RPMI7951 (cell line): ENCODE results near the gene COL18A1. TPM values are rescaled to one million over a fixed set of nuclear protein-coding genes. Genes with fewer than 3 reads are reported as not detected.
"Not testable (repeated sequence)": the region's sequence is repeated elsewhere in the genome, so short reads cannot be mapped to it uniquely, and the experiment has no call there.

Experiments used
- DNase-seq: peaks from one replicate; pipeline ENCODE4 v3.0.0-alpha.2; 2012; ENCODE audit warnings: low read depth
- total RNA-seq: library from RNA; depleted of rRNA; stranded (reverse); fragments of >200 nt; shearing (Covaris generic); gene quantifications from 2 replicates; pipeline ENCODE4 v1.2.3, GENCODE V29; 2014

The COL18A1 gene
- total RNA-seq, 1 experiment from 2014 or later: 72.3 TPM

DNA sequence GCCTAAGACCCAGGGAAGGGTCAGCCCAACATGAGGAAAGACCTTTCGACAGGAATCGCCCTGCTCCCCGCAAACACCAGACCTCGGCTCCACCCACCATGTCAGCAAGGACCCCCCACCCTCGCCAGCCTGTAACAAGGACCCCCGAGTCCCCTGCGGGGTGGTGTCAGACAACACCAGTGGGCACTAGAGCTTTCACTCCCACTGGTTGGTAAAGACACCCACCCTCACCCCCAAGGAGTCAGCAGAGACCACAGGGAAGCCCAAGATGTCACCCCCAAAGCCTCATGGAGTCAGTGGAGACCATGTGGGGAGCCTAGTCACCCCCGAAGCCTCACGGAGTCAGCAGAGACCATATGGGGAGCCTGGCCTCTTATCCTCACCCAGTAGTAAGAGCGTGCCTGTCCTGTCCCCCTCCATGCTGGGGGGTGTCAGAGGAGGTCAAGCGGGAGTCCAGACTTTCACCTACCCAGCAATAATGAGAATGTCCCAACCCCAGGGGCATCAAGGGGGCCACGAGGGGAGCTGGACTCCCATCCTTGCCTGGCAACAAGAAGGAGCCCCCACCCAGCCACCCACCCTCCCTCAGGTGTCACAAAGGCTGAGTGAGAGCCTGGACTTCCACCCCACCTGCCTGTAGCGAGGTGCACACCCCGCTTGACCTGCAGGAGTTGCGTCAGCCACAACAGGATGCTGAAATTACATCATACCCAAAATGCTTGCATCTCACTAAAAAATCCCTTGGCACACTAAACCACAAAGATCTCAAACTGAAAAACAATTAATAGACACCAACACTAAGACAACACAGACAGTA is 112.5 kb downstream of the COL18A1 start:
- no peak for DNase-seq

DNA sequence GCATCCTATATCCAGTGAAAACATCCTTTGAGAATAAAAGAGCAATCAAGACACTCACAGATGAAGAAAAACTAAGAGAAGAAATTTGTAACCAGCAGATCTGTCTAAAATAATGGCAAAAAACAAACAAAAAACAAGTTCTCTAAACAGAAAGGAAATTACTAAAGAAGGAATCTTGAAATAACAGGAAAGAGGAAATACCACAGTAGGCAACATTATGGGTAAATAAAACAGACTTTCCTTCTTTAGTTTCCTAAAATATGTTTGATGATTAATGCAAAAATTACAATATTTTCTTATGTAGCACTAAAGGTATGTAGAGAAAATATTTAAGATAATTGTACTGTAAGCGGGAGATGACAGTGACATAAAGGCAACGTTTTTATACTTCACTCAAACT is 113.8 kb downstream of the COL18A1 start:
- no peak for DNase-seq

DNA sequence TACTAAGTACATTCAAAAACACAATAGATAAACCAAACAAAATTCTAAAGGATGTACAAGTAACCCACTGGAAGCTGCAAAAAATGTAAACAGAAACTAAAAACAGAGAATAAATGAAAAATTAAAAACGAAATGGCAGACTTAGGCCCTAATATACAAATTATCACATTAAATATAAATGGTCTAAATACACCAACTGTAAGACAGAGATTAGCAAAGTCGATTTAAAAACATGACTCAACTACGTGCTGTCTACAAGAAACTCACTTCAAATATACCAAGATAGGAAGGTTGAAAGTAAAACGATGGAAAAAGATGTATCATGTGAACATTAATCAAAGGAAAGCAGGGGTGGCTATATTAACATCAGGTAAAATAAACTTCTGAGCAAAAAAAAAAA is 114.2 kb downstream of the COL18A1 start:
- no peak for DNase-seq

DNA sequence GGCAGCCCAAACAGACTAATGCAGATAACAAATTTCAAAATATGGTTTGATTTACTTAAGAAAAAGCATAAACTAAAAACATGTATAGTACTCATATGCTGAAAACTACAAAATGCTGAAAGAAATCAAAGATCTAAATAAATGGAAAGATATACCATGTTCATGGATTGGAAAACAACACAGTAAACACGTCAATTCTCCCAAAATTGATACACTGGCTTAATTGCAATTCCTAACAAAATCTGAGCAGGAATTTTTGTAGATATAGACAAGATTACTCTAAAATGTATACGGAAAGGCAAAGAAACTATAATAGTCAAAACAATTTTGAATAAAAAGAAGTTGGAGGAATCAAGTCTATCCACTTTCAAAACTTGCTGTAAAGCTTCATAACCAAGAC is 116.3 kb downstream of the COL18A1 start:
- DNase-seq: no peak

DNA sequence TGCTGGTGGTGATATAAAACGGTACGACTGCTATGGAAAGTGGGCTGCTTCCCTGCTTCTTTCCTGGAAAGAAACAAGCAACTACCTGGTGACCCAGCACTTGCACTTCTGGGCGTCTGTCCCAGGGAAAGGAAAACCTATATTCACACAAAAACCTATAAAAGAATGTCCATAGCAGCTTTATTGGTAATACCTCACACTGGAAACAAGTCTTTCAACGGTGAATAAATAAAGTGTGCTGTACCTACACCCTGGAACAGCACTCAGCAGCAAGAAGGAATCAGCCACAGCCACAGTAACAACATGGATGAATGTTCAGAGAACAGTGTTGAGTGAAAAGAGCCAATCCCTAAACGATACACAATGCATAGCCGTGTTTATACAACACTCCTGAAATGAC is 117.4 kb downstream of the COL18A1 start:
- DNase-seq: no peak

DNA sequence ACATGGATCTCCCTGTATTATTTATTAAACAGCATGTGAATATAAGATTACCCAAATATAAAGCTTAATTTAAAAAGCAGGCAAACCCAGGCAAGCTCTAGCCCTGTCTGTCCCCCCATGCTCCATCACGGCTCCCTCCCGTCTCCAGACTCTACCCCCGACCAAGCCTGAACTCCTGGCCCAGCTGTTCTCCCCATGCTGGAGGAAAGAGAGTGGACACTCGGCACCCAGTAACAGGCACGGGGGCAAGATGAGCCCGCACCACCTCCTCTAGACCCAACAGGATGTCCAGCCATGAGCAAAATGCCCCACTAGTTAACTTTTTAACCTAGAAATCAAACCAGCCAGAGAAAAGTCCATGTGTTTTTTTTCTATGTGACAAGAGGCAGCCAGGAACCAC is 118.0 kb downstream of the COL18A1 start:
- no peak for DNase-seq

DNA sequence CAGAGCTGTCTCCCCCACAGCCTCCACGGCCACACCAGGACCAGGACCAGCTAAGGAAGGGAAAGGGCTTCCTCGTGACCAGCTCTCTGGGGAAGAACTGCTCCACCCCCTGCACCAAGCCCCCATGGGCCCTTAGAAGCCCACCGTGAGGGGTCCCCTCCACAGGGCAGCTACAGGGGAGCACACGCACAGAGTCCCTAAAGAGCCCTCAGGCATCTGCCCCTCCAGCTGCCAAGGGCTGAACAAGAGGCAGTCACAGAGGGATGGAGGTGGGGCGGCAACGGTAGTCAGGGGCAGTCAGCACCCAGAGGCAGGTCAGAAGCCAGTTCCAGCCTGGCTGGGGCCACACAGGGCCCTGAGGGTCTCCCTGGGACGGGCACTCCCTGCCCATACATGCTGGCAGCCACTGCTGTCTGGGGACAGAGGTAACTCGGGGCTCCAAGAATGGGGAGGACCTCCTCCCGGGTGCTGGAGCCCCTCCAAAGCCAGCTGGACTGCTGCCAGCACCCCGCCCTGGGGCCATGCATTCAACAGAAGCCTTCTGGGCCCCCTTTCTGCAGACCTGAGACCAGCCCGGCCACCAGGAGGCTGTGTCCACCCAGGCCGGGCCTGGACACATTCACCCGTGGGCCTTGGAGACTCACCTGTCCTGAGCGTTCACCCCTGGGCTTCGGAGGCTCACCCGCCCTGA is 118.6 kb downstream of the COL18A1 start:
- DNase-seq: no peak

DNA sequence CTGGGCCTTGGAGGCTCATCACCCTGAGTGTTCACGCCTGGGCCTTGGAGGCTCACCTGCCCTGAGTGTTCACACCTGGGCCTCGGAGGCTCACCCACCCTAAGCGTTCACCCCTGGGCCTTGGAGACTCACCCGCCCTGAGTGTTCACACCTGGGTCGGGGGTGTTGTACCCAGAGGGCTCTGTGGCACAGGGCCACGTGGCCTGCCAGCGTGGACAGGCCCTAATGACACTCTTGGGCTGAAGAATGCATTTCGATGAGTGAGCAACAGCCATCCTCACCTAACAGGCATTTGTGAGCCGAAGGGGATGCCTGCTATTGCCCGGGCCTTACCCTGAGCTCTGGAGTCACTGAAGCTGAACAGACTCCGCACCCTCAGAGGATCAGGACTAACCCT is 119.8 kb downstream of the COL18A1 start:
- DNase-seq: no peak

DNA sequence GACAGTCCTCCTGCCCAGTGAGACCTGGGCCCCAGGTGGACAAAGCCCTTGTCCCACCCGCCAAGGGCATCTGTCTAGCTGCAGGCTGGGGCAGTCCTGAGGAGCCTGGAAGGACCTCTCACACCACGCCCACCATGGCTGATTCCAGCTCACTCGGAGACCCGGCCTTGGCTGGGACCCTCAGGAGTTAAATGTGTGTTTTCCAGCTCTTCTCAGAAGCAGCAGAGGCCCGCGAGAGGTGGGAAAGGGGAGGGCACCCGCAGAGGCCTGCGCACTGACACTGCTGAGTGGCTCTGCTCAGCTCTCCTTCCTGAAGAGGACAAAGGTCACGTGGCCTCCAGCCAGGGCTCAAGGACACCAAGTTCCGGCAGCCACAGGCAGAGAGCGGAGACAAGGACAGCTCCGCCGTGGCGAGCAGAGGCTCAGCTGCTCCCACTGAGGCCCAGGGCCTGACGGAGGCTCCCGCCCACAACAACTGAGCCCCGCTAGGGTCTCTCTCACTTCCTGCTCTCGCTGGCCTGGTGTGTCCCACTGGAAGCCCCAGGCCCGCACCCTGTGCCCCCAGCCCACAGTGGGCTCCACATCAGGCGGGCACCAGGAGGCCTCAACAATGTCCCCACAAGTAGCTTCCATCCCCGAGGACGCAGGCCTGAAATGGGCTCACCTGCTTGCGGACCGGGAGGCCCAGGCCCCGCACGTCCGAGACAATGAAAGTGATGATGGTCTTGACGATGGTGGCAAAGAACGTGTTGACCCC is 120.4 kb downstream of the COL18A1 start:
- DNase-seq: no peak

DNA sequence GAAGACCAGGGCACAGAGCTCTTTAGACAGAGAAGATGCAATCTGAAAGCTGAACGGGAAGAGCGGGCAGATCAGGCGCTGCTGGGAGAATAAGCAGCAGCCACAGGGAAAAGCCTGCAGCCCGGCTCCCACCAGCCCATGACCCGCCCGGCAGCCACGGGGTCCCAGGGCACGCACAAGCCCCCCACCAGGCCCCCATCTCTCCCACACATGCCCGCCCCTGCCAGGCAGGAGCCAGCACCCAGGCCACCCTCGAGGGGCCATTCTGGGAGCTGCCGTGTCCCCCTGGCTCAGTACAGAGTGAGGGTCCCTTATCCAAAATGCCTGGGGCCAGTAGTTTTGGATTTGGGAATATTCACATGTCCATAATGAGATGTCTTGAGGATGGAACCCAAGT is 120.9 kb downstream of the COL18A1 start:
- DNase-seq: no peak

DNA sequence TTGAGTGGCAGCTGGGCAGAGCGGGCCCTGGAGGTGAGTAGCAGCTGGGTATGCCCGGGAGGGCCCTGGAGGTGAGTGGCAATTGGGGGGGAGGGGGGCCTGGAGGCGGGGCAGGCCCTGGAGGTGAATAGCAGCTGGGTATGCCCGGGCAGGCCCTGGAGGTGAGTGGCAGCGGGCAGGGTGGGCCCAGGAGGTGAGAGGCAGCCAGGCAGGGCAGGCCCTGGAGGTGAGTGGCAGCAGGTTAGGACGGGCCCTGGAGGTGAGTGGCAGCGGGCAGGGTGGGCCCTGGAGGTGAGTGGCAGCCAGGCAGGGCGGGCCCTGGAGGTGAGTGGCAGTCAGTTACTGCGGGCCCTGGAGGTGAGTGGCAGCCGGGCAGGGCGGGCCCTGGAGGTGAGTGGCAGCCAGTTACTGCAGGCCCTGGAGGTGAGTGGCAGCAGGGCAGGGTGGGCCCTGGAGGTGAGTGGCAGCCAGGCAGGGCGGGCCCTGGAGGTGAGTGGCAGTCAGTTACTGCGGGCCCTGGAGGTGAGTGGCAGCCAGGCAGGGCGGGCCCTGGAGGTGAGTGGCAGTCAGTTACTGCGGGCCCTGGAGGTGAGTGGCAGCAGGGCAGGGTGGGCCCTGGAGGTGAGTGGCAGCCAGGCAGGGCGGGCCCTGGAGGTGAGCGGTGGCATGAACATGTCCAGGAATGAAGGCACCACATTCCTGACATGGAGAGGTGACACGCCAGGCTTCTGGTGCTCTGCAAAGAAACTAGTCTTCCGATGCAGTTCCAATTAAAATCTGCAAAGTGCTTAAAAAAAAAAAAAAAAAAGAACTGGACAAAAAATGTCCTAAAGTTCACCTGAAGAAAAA is 122.4 kb downstream of the COL18A1 start:
- DNase-seq: not testable (repeated sequence)

DNA sequence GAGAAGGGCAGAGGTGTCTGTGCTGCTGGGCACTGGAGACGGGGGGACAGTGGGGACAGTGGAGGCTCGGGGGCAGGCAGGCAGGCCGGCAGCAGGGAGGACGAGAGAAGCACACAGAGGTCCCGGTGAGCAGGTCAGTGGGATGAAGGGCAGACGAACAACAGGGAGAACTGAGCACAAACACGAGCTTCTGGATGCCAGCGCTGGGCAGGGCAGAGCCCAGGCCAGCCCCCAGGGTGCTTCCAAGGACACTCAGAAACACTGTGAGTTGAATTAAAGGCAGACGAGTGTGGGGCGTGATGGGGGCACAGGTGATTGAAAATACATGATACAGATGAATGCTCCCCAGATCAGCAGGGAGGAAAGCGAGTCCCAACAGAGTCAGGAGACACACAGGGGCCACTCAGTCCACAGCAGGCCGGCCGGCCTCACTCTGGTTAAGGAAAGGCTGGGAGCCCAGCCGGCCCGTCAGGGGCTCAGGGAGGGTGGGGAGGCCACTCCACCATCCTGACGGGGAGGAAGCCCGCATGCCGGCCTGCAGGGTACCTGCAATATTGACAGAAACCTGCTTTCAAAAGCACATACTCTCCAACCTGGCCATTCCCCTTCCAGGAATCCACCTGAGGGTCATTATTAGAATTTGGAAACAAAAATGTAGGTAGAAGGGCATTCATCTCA is 123.2 kb downstream of the COL18A1 start:
- no peak for DNase-seq

DNA sequence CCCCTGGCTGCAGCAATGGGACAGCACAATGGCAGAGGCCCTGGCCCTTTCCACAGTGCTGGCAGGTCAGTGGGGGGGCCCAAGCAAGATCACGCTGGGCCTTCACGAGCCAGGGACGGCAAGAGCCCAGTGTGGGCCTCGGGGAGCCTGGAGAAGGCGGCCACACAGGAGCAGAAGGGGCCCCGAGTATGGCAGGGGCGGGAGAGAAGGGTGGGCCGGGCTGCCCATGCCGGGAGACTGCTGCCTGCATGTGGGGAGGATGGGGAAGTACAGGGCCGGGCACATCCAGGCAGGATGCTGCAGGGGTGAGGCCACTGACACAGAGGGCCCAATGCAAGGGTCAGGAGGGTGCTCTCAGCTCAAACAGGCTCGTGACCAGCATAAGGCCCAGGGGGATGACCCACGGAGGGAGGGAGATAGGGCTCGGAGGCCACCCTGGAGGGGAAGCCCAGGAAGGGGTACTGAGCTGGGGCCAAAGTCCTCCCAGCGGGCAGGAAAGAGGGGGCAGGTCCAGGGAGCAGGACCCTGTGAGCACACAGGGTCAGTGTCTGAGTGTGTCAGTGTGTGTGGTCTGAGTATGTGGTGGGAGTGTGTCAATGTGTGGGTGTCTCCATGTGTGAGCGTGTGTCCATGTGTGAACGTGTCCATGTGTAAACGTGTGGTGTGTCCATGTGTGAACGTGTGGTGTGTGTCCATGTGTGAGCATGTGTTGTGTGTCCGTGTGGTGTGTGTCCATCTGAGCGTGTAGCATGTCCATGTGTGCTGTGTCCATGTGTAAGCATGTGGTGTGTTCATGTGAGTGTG is 124.2 kb downstream of the COL18A1 start:
- no peak for DNase-seq

DNA sequence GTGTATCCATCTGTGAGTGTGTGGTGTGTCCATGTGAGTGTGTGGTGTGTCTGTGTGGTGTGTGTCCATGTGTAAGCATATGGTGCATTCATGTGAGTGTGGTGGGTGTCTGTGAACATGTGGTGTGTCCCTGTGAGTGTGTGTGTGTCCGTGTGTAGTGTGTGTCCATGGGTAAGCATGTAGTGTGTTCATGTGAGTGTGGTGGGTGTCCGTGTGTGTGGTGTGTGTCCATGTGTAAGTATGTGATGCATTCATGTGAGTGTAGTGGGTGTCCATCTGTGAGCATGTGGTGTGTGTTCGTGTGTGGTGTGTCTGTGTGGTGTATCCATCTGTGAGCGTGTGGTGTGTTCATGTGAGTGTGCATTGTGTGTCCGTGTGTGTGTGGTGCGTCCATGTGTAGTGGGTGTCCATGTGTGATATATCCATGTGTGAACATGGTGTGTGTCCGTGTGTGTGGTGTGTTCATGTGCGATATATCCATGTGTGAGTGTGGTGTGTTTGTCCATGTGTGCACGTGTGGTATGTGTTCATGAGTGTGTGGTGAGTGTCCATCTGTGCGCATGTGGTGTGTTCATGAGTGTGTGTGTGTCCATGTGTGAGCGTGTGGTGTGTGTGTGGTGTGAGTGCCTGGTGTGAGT is 124.9 kb downstream of the COL18A1 start:
- DNase-seq: no peak

DNA sequence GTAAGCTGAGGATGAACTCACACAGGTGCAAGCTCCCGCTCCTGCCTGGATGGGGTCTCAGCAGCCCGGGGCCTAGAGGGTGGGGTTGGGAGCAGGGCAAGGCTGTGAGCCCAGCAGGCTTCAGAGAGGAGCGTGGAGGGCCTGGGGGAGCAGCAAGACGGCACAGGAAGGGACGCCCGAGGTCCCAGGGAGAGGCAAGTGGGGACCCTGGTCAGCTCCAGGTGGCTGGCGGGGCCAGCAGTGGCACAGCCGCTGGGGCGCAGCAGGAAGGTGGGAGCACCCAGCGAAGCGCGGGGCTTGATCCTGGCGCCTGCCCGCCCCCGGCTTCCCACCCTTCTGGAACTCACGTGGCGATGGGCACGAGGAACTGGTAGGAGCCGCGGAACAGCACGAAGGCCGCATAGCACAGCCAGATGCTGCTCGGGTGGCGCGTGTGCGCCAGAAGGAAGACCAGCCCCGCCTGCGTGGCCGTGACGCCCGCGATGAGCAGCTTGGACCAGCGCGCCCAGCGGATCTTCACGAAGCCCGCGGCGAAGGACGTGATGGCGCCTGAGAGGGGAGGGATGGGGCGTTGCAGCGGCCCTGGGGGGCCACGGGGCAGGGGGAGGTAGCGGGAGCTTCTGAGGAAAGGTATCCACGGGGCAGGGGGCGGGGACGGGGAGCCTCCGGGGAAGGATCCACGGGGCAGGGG is 125.6 kb downstream of the COL18A1 start:
- DNase-seq: no peak

DNA sequence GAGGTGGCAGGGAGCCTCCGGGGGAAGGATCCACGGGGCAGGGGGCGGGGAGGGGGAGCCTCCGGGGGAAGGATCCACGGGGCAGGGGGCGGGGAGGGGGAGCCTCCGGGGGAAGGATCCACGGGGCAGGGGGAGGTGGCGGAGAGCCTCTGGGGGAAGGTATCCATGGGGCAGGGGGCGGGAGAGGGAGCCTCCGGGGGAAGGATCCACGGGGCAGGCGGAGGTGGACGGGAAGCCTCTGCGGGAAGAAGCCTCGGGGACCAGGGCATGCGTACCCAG is 126.1 kb downstream of the COL18A1 start:
- not testable (repeated sequence) for DNase-seq

DNA sequence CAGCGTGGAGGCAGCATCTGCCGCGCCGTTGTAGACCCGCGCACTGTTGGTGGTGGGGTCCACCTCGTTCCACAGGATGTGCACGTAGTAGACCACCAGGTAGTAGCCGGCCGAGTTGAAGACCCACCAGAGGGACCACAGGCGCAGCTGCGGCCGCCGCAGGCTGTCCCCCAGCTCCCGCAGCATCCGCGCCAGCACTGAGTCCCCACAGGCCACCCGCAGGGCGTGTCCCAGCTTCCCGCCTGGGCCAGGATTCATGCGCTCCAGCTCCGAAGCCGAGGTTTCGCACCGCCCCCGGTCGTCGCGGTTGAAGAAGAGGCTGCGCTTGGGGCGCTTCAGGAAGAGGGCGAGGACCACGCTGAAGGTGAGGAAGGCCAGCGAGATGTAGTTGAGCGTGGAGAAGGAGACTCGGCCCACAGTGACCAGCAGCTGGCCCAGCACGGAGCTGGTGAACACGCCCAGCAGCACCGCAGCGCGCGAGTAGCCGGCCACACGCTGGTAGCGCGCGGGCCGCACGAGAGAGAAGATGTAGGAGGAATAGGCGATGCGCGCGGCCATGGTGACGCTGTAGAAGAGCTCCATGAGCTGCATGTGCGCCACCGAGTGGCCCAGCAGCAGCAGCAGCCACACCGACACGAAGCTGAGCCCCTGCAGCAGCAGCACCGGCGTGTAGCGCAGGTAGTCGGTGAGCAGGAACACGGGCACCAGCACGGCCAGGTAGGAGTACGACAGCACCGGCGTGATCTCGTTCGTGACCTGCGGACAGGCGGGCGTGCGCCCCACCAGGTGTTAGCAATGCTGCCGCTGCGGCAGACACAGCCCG is 126.6 kb downstream of the COL18A1 start:
- no peak for DNase-seq

DNA sequence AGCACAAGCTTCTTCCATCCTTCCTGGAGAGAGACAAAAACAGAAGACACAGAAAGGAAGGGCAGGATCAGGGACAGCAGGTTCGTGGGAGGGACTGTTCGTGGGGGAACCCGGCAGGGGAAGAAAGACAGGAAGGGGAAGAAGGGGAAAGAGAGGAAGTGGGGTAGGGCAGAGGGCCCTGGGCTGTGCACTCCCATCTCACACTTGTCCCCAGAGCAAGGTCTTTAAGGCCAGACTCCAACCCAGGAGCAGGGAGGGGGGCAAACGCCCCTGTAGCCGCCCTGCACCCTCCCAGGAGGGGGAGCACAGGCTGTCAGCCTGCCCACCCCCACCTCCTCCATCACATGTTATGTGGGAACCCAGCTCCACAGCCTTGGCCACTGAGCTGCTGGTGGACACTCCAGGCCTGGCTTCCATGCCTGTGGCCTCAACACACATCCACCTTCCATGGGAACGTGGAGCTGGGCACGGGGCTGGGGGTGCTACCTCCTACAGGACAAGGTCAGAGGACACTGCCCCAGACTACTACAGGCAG is 127.9 kb downstream of the COL18A1 start:
- no peak for DNase-seq
